Hepatocyte (in vitro differentiated cells): Measurements from ENCODE around the gene PRR30. TPM values are rescaled to one million over a fixed set of nuclear protein-coding genes. Genes with fewer than 3 reads are reported as not detected.
A peak's percentile ranks its signal among the peaks of the same experiment; 100 is the strongest.

Source experiments
- DNase-seq: peaks from one replicate; pipeline ENCODE4 v3.0.0-alpha.2; 2016; ENCODE audit warnings: low spot score
- H2AFZ ChIP-seq: fragments of 200-600 bp; sonication (generic); 2 replicates; pipeline ENCODE4 v1.6.0; 2016; ENCODE audit warnings: antibody characterized with exemption, mild to moderate bottlenecking
- H3K27ac ChIP-seq: fragments of 200-600 bp; sonication (generic); 2 replicates; pipeline ENCODE4 v1.5.1; 2016; ENCODE audit warnings: mild to moderate bottlenecking
- H3K27me3 ChIP-seq: fragments of 200-600 bp; sonication (generic); 2 replicates; pipeline ENCODE4 v1.6.1; 2016
- H3K36me3 ChIP-seq: fragments of 200-600 bp; sonication (generic); replicated peaks from 2 replicates; pipeline ENCODE4 v1.5.1; 2016; ENCODE audit warnings: low read depth; ENCODE audit not compliant: insufficient read depth
- H3K4me1 ChIP-seq: fragments of 200-600 bp; sonication (generic); 2 replicates; pipeline ENCODE4 v1.5.1; 2016; ENCODE audit warnings: mild to moderate bottlenecking, moderate library complexity; ENCODE audit not compliant: insufficient read depth
- H3K4me2 ChIP-seq: fragments of 200-600 bp; sonication (generic); 2 replicates; pipeline ENCODE4 v1.6.0; 2016
- H3K4me3 ChIP-seq: fragments of 200-600 bp; sonication (generic); 2 replicates; pipeline ENCODE4 v1.5.1; 2016; ENCODE audit warnings: mild to moderate bottlenecking
- H3K79me2 ChIP-seq: fragments of 200-600 bp; sonication (generic); 2 replicates; pipeline ENCODE4 v1.6.0; 2017; ENCODE audit warnings: mild to moderate bottlenecking
- H3K9me2 ChIP-seq: fragments of 200-600 bp; sonication (generic); replicated peaks from 2 replicates; pipeline ENCODE4 v1.6.0; 2017; ENCODE audit warnings: mild to moderate bottlenecking; ENCODE audit not compliant: insufficient read depth
- H3K9me3 ChIP-seq: fragments of 200-600 bp; sonication (generic); 2 replicates; pipeline ENCODE4 v1.5.1; 2016; ENCODE audit warnings: low read depth, mild to moderate bottlenecking
- H4K20me1 ChIP-seq: fragments of 200-600 bp; sonication (generic); 2 replicates; pipeline ENCODE4 v1.6.0; 2016; ENCODE audit warnings: mild to moderate bottlenecking; ENCODE audit not compliant: insufficient read depth, poor library complexity, severe bottlenecking
- CTCF ChIP-seq: fragments of 200-600 bp; sonication (generic); IDR thresholded peaks from 2 replicates; pipeline ENCODE4 v1.5.1; 2016; ENCODE audit warnings: antibody characterized with exemption, mild to moderate bottlenecking; ENCODE audit not compliant: poor library complexity
- EZH2 ChIP-seq: fragments of 200-600 bp; sonication (generic); IDR thresholded peaks from 2 replicates; pipeline ENCODE4 v1.6.1; 2016; ENCODE audit warnings: antibody characterized with exemption, mild to moderate bottlenecking, borderline replicate concordance
- EZH2phosphoT487 ChIP-seq: fragments of 200-600 bp; sonication (generic); IDR thresholded peaks from one replicate; pipeline ENCODE4 v1.6.1; 2018; ENCODE audit warnings: antibody characterized with exemption, mild to moderate bottlenecking, low read depth, moderate library complexity; ENCODE audit not compliant: unreplicated experiment, severe bottlenecking
- WGBS: methylation state at CpG from one replicate; pipeline ENCODE4 v1.1.6; 2016; ENCODE audit warnings: low lambda C conversion rate; ENCODE audit errors: missing lambda C conversion rate; 5-methylcytosine and 5-hydroxymethylcytosine counted together
- polyA plus RNA-seq: library from polyadenylated mRNA; unstranded; fragments of >200 nt; fragmentation: Nextera tagmentation; extraction: Ambion mirVana; gene quantifications from 2 replicates; pipeline ENCODE4 v1.2.1, GENCODE V29; 2016
- total RNA-seq: library from RNA; depleted of rRNA; stranded (reverse); fragments of >200 nt; gene quantifications from 2 replicates; pipeline ENCODE4 v1.2.3, GENCODE V29; 2014

The PRR30 gene
- total and polyA plus RNA-seq, 2 experiments from 2014 or later = not detected

- Histone ChIP-seq H3K27ac (no peak overlapping the region), H3K9me3 (no peaks in the 10 kb centered on the region), H3K4me3 (no peak overlapping the region), H3K79me2 (no peaks in the 10 kb centered on the region), H4K20me1 (no peaks in the 10 kb centered on the region), H3K27me3 (no peaks in the 10 kb centered on the region), H3K36me3 (no peaks in the 10 kb centered on the region), H3K4me1 (peaks cover 27% of the 10 kb centered on the region), H2AFZ (no peak overlapping the region), H3K9me2 (no peaks in the 10 kb centered on the region), H3K4me2 (peak overlapping the region; percentile 38)
- no peak for DNase-seq
- WGBS = 92% methylated on average over 14 of the region's 14 CpGs
- TF ChIP-seq EZH2phosphoT487 (no peak), EZH2 (no peak), CTCF (no peak)
Measured at GRCh38 chr2:27089111-27089954, 49.9 kb downstream of the PRR30 start.

- no peak overlapping the region for H2AFZ ChIP-seq
- 69% methylated on average over 6 of the region's 6 CpGs for WGBS
- no peaks in the 10 kb centered on the region for H3K9me3 ChIP-seq
- peak overlapping the region; percentile 38 for H3K4me2 ChIP-seq
- no peaks in the 10 kb centered on the region for H3K79me2 ChIP-seq
- peaks cover 22% of the 10 kb centered on the region for H3K4me1 ChIP-seq
- no peak overlapping the region for H3K4me3 ChIP-seq
- TF ChIP-seq EZH2phosphoT487 (no peak), EZH2 (no peak), CTCF (no peak)
- H3K27me3 ChIP-seq = no peaks in the 10 kb centered on the region
- H3K27ac ChIP-seq = no peak overlapping the region
- DNase-seq = no peak
- H3K9me2 ChIP-seq = no peaks in the 10 kb centered on the region
- no peaks in the 10 kb centered on the region for H3K36me3 ChIP-seq
- H4K20me1 ChIP-seq = no peaks in the 10 kb centered on the region
Measured at GRCh38 chr2:27088634-27089033, 50.6 kb downstream of the PRR30 start.

GRCh38 chr2:27087823-27088410 is 51.3 kb downstream of the PRR30 start:
- 80% methylated on average over 5 of the region's 5 CpGs for WGBS
- Histone ChIP-seq H3K79me2 (no peaks in the 10 kb centered on the region), H3K4me3 (no peak overlapping the region), H3K4me2 (peak overlapping the region; percentile 100), H3K27ac (no peak overlapping the region), H2AFZ (no peak overlapping the region), H3K36me3 (no peaks in the 10 kb centered on the region), H3K9me2 (no peaks in the 10 kb centered on the region), H3K4me1 (peaks cover 16% of the 10 kb centered on the region), H3K27me3 (no peaks in the 10 kb centered on the region), H4K20me1 (peaks cover under 1% of the 10 kb centered on the region), H3K9me3 (no peaks in the 10 kb centered on the region)
- DNase-seq = no peak
- TF ChIP-seq CTCF = no peak
- TF ChIP-seq EZH2 = no peak
- TF ChIP-seq EZH2phosphoT487 = no peak

Other genes starting within 250 kb of the PRR30 start
- gene MAPRE3, start 168.8 kb downstream of the PRR30 start, total RNA-seq = 8.0 and 8.6 TPM in 2 replicates
- 23.6 and 29.2 TPM in 2 replicates for gene MAPRE3, start 168.8 kb downstream of the PRR30 start, polyA plus RNA-seq
- gene TMEM214, start 106.4 kb downstream of the PRR30 start, total RNA-seq = 40.2 and 50.4 TPM in 2 replicates
- 75.9 and 100 TPM in 2 replicates for gene TMEM214, start 106.4 kb downstream of the PRR30 start, polyA plus RNA-seq
- 12.9 and 13.8 TPM in 2 replicates for gene AGBL5, start 87.7 kb downstream of the PRR30 start, total RNA-seq
- 20.2 and 24.9 TPM in 2 replicates for gene AGBL5, start 87.7 kb downstream of the PRR30 start, polyA plus RNA-seq
- gene OST4, start 67.8 kb downstream of the PRR30 start, total RNA-seq = 364 and 380 TPM in 2 replicates
- 839 and 872 TPM in 2 replicates for gene OST4, start 67.8 kb downstream of the PRR30 start, polyA plus RNA-seq
- 59.6 and 80.8 TPM in 2 replicates for gene EMILIN1, start 60.8 kb downstream of the PRR30 start, total RNA-seq
- gene EMILIN1, start 60.8 kb downstream of the PRR30 start, polyA plus RNA-seq = 109 and 128 TPM in 2 replicates
- gene KHK, start 52.6 kb downstream of the PRR30 start, total RNA-seq = 26.1 and 28.7 TPM in 2 replicates
- 57.7 and 73.1 TPM in 2 replicates for gene KHK, start 52.6 kb downstream of the PRR30 start, polyA plus RNA-seq
- 0.28 and 2.5 TPM in 2 replicates for gene CGREF1, start 20.3 kb downstream of the PRR30 start, total RNA-seq
- 1.8 and 2.2 TPM in 2 replicates for gene CGREF1, start 20.3 kb downstream of the PRR30 start, polyA plus RNA-seq
- 0.03 TPM in 1 of 2 replicates, not detected in the other for gene ABHD1, start 15.6 kb downstream of the PRR30 start, total RNA-seq
- 0.58 and 1.1 TPM in 2 replicates for gene ABHD1, start 15.6 kb downstream of the PRR30 start, polyA plus RNA-seq
- gene PREB, start 4.8 kb downstream of the PRR30 start, total RNA-seq = 69.2 and 69.6 TPM in 2 replicates
- gene PREB, start 4.8 kb downstream of the PRR30 start, polyA plus RNA-seq = 71.7 and 90.3 TPM in 2 replicates
- not detected in 2 replicates for gene TCF23, start 9.6 kb upstream of the PRR30 start, total RNA-seq
- not detected in 2 replicates for gene TCF23, start 9.6 kb upstream of the PRR30 start, polyA plus RNA-seq
- 161 and 173 TPM in 2 replicates for gene ATRAID, start 72.6 kb upstream of the PRR30 start, total RNA-seq
- gene ATRAID, start 72.6 kb upstream of the PRR30 start, polyA plus RNA-seq = 259 and 281 TPM in 2 replicates
- 65.8 and 72.3 TPM in 2 replicates for gene SLC5A6, start 72.9 kb upstream of the PRR30 start, total RNA-seq
- gene SLC5A6, start 72.9 kb upstream of the PRR30 start, polyA plus RNA-seq = 58.9 and 66.6 TPM in 2 replicates
- 13.2 and 16.6 TPM in 2 replicates for gene CAD, start 78.0 kb upstream of the PRR30 start, total RNA-seq
- 20.7 TPM in 2 replicates for gene CAD, start 78.0 kb upstream of the PRR30 start, polyA plus RNA-seq
- 0.20 TPM in 1 of 2 replicates, not detected in the other for gene SLC30A3, start 123.6 kb upstream of the PRR30 start, total RNA-seq
- not detected in 2 replicates for gene SLC30A3, start 123.6 kb upstream of the PRR30 start, polyA plus RNA-seq
- not detected in 2 replicates for gene DNAJC5G, start 136.0 kb upstream of the PRR30 start, total RNA-seq
- gene DNAJC5G, start 136.0 kb upstream of the PRR30 start, polyA plus RNA-seq = not detected in 2 replicates
- not detected in 2 replicates for gene TRIM54, start 143.0 kb upstream of the PRR30 start, total RNA-seq
- not detected in 2 replicates for gene TRIM54, start 143.0 kb upstream of the PRR30 start, polyA plus RNA-seq
- 1.4 and 2.9 TPM in 2 replicates for gene UCN, start 169.0 kb upstream of the PRR30 start, total RNA-seq
- 1.0 and 2.6 TPM in 2 replicates for gene UCN, start 169.0 kb upstream of the PRR30 start, polyA plus RNA-seq
- gene MPV17, start 183.7 kb upstream of the PRR30 start, total RNA-seq = 71.4 and 96.8 TPM in 2 replicates
- gene MPV17, start 183.7 kb upstream of the PRR30 start, polyA plus RNA-seq = 111 and 131 TPM in 2 replicates
- gene GTF3C2, start 217.4 kb upstream of the PRR30 start, total RNA-seq = 51.3 and 53.3 TPM in 2 replicates
- 46.8 and 58.0 TPM in 2 replicates for gene GTF3C2, start 217.4 kb upstream of the PRR30 start, polyA plus RNA-seq
- 28.0 and 28.7 TPM in 2 replicates for gene EIF2B4, start 230.9 kb upstream of the PRR30 start, total RNA-seq
- 67.5 and 68.7 TPM in 2 replicates for gene EIF2B4, start 230.9 kb upstream of the PRR30 start, polyA plus RNA-seq
- 81.8 and 88.7 TPM in 2 replicates for gene SNX17, start 231.2 kb upstream of the PRR30 start, total RNA-seq
- gene SNX17, start 231.2 kb upstream of the PRR30 start, polyA plus RNA-seq = 105 and 109 TPM in 2 replicates
- 16.0 and 20.6 TPM in 2 replicates for gene ZNF513, start 241.3 kb upstream of the PRR30 start, total RNA-seq
- 26.1 and 36.4 TPM in 2 replicates for gene ZNF513, start 241.3 kb upstream of the PRR30 start, polyA plus RNA-seq